Naive thymus-derived CD8-positive, alpha-beta T cell (primary cell): ENCODE results near the gene MOCS1. TPM values are rescaled to one million over a fixed set of nuclear protein-coding genes. Genes with fewer than 3 reads are reported as not detected.

Experiments
- ATAC-seq, 2 donors: fragments of 150-1000 bp; cut with Tn5 transposase in 1 of 2; sonication (Bioruptor Pico), chemical (Tn5 transposase) in 1 of 2; 1 replicate in 1 of 2; 2 replicates in 1 of 2; pipeline ENCODE4 v1.10.0; 2021; ENCODE audit warnings: mild to moderate bottlenecking in 2 of 2, moderate library complexity in 2 of 2
- POLR2A ChIA-PET: fragments of 350-600 bp; sonication (Branson Sonifier 250); formaldehyde crosslinking; loops from one replicate; lab custom pipeline; 2021; ENCODE audit warnings: antibody characterized with exemption; lab: Charles Lee
- DNase-seq, 10 donors: peaks; one replicate each; pipeline versions ENCODE4 v3.0.0 to v3.0.0-alpha.2; 2020 to 2022
- H3K27ac Mint-ChIP-seq, 10 donors: one replicate each; pipeline ENCODE4 v1.8.0; 2020 to 2022; ENCODE audit warnings: mild to moderate bottlenecking in 10 of 10, mixed read lengths in 10 of 10, moderate library complexity in 4 of 10, inconsistent platforms in 1 of 10
- H3K27me3 Mint-ChIP-seq, 5 donors: one replicate each; pipeline ENCODE4 v1.8.0; 2021 to 2022; ENCODE audit warnings: mixed read lengths in 5 of 5
- H3K36me3 Mint-ChIP-seq, 3 donors: one replicate each; pipeline ENCODE4 v1.8.0; 2020 to 2022; ENCODE audit warnings: mixed read lengths in 3 of 3, mild to moderate bottlenecking in 2 of 3, inconsistent platforms in 1 of 3
- H3K4me1 Mint-ChIP-seq, 4 donors: one replicate each; pipeline ENCODE4 v1.8.0; 2021 to 2022; ENCODE audit warnings: mixed read lengths in 4 of 4
- H3K4me3 Mint-ChIP-seq, 10 donors: one replicate each; pipeline ENCODE4 v1.8.0; 2020 to 2022; ENCODE audit warnings: mild to moderate bottlenecking in 10 of 10, mixed read lengths in 10 of 10, moderate library complexity in 6 of 10, inconsistent platforms in 1 of 10
- H3K9me3 Mint-ChIP-seq, 9 donors: one replicate each; pipeline ENCODE4 v1.8.0; 2020 to 2022; ENCODE audit warnings: mixed read lengths in 9 of 9, mild to moderate bottlenecking in 3 of 9, inconsistent platforms in 1 of 9, moderate library complexity in 1 of 9
- polyA plus RNA-seq, 3 donors: library from polyadenylated mRNA; unstranded; fragments of 300-500 nt; fragmentation: Illumina TruSeq; gene quantifications; one replicate each; pipeline ENCODE4 v1.2.3, GENCODE V29; 2021
- total RNA-seq, 8 experiments: library from RNA in 2 of 8; stranded (reverse) in 2 of 8; gene quantifications; one replicate each; pipeline ENCODE4 v1.2.3 and lab custom pipeline; 2021 to 2026

Gene MOCS1
- total and polyA plus RNA-seq, 5 experiments from 2014 or later = 0.92 to 3.4 (median 2.2) TPM

- Mint-ChIP-seq H3K27ac (peak overlapping the region in 2 of 10 donors; percentile 32 to 51), H3K4me1 (peaks cover 10 to 37% (median 25%) of the 10 kb centered on the region in 4 donors), H3K9me3 (peaks cover 0 to 4% (median 0%) of the 10 kb centered on the region in 9 donors), H3K27me3 (peaks cover 0 to 3% (median 0%) of the 10 kb centered on the region in 5 donors), H3K4me3 (no peak overlapping the region), H3K36me3 (peaks cover 0 to 3% (median 2%) of the 10 kb centered on the region in 3 donors)
- DNase-seq (no peak), ATAC-seq (no peak)
- POLR2A ChIA-PET = no interaction called here
Measured at GRCh38 chr6:39929733-39930461, 4.4 kb downstream of the MOCS1 start.

GRCh38 chr6:39929039-39929732 lies 5.1 kb downstream of the MOCS1 start:
- peak overlapping the region in 3 of 10 donors; percentile 12 to 32 (median 17) for H3K27ac Mint-ChIP-seq
- peaks cover 0 to 5% (median 2%) of the 10 kb centered on the region in 3 donors for H3K36me3 Mint-ChIP-seq
- no peak for DNase-seq
- no peak overlapping the region for H3K4me3 Mint-ChIP-seq
- no peak for ATAC-seq
- POLR2A ChIA-PET = no interaction called here
- peaks cover 0 to 4% (median 0%) of the 10 kb centered on the region in 9 donors for H3K9me3 Mint-ChIP-seq
- peaks cover 6 to 36% (median 24%) of the 10 kb centered on the region in 4 donors for H3K4me1 Mint-ChIP-seq
- H3K27me3 Mint-ChIP-seq = peaks cover 0 to 3% (median 0%) of the 10 kb centered on the region in 5 donors

- peaks cover 0 to 7% (median 2%) of the 10 kb centered on the region in 3 donors for H3K36me3 Mint-ChIP-seq
- H3K27me3 Mint-ChIP-seq = no peaks in the 10 kb centered on the region
Measured at GRCh38 chr6:39927159-39927558, 7.1 kb downstream of the MOCS1 start.

GRCh38 chr6:39926668-39927067 lies 7.6 kb downstream of the MOCS1 start:
- peaks cover 0 to 7% (median 2%) of the 10 kb centered on the region in 3 donors for H3K36me3 Mint-ChIP-seq
- H3K4me3 Mint-ChIP-seq = peak overlapping the region in 1 of 10 donors; percentile 29
- H3K4me1 Mint-ChIP-seq = peaks cover 6 to 34% (median 23%) of the 10 kb centered on the region in 4 donors
- DNase-seq (no peak), ATAC-seq (no peak)
- H3K9me3 Mint-ChIP-seq = peaks cover 0 to 4% (median 0%) of the 10 kb centered on the region in 9 donors
- H3K27ac Mint-ChIP-seq = peak overlapping the region in 4 of 10 donors; percentile 3 to 73 (median 46)
- H3K27me3 Mint-ChIP-seq = no peaks in the 10 kb centered on the region
- POLR2A ChIA-PET = interaction anchor here (0.5 kb wide), 1 partner anchor 50 kb away, joined by 3 read pairs; no protein-coding TSS in a partner anchor

More at GRCh38 chr6:39927159-39927558, 7.1 kb downstream of the MOCS1 start:
- Mint-ChIP-seq H3K9me3 (peaks cover 0 to 4% (median 0%) of the 10 kb centered on the region in 9 donors), H3K4me1 (peaks cover 6 to 37% (median 26%) of the 10 kb centered on the region in 4 donors), H3K4me3 (no peak overlapping the region), H3K27ac (peak overlapping the region in 1 of 10 donors; percentile 50)
- POLR2A ChIA-PET = no interaction called here
- ATAC-seq (no peak), DNase-seq (no peak)

- peak overlapping the region in 1 of 10 donors; percentile 8 for H3K4me3 Mint-ChIP-seq
- H3K4me1 Mint-ChIP-seq = peaks cover 9 to 37% (median 25%) of the 10 kb centered on the region in 4 donors
- ATAC-seq = no peak
- POLR2A ChIA-PET = no interaction called here
- H3K27me3 Mint-ChIP-seq = no peaks in the 10 kb centered on the region
- no peak for DNase-seq
- peaks cover 0 to 4% (median 0%) of the 10 kb centered on the region in 9 donors for H3K9me3 Mint-ChIP-seq
- H3K36me3 Mint-ChIP-seq = peaks cover 0 to 9% (median 2%) of the 10 kb centered on the region in 3 donors
- H3K27ac Mint-ChIP-seq = peak overlapping the region in 8 of 10 donors; percentile 3 to 84 (median 58)
Measured at GRCh38 chr6:39925931-39926290, 8.4 kb downstream of the MOCS1 start.

- Mint-ChIP-seq H3K36me3 (peaks cover 0 to 9% (median 2%) of the 10 kb centered on the region in 3 donors), H3K4me3 (no peak overlapping the region), H3K9me3 (peaks cover 0 to 4% (median 0%) of the 10 kb centered on the region in 9 donors), H3K4me1 (peaks cover 9 to 37% (median 25%) of the 10 kb centered on the region in 4 donors), H3K27me3 (no peaks in the 10 kb centered on the region), H3K27ac (peak overlapping the region in 3 of 10 donors; percentile 25 to 63 (median 30))
- ATAC-seq = no peak
- POLR2A ChIA-PET = no interaction called here
- DNase-seq = no peak
Measured at GRCh38 chr6:39925191-39925930, 8.9 kb downstream of the MOCS1 start.

- peaks cover 0 to 4% (median 0%) of the 10 kb centered on the region in 9 donors for H3K9me3 Mint-ChIP-seq
- peaks cover 9 to 36% (median 22%) of the 10 kb centered on the region in 4 donors for H3K4me1 Mint-ChIP-seq
- no peak overlapping the region for H3K4me3 Mint-ChIP-seq
- POLR2A ChIA-PET = no interaction called here
- peaks cover 0 to 9% (median 4%) of the 10 kb centered on the region in 3 donors for H3K36me3 Mint-ChIP-seq
- no peak for ATAC-seq
- peak overlapping the region in 1 of 10 donors; percentile 53 for H3K27ac Mint-ChIP-seq
- no peak for DNase-seq
- H3K27me3 Mint-ChIP-seq = no peaks in the 10 kb centered on the region
Measured at GRCh38 chr6:39924283-39924682, 10.0 kb downstream of the MOCS1 start.

GRCh38 chr6:39923861-39924260 lies 10.4 kb downstream of the MOCS1 start:
- no peak overlapping the region for H3K4me3 Mint-ChIP-seq
- H3K9me3 Mint-ChIP-seq = peaks cover 0 to 4% (median 0%) of the 10 kb centered on the region in 9 donors
- H3K4me1 Mint-ChIP-seq = peaks cover 9 to 32% (median 21%) of the 10 kb centered on the region in 4 donors
- peak overlapping the region in 5 of 10 donors; percentile 53 to 88 (median 68) for H3K27ac Mint-ChIP-seq
- DNase-seq (no peak), ATAC-seq (no peak)
- no peaks in the 10 kb centered on the region for H3K27me3 Mint-ChIP-seq
- peaks cover 0 to 9% (median 4%) of the 10 kb centered on the region in 3 donors for H3K36me3 Mint-ChIP-seq
- POLR2A ChIA-PET = interaction anchor here (0.9 kb wide), 1 partner anchor 11 kb away, joined by 3 read pairs; the partner anchor contains the start of gene MOCS1

GRCh38 chr6:39923394-39923793 lies 10.9 kb downstream of the MOCS1 start:
- Mint-ChIP-seq H3K27ac (peak overlapping the region in 4 of 10 donors; percentile 63 to 88 (median 70)), H3K4me3 (no peak overlapping the region), H3K4me1 (peaks cover 9 to 32% (median 21%) of the 10 kb centered on the region in 4 donors), H3K9me3 (peaks cover 0 to 4% (median 0%) of the 10 kb centered on the region in 9 donors), H3K36me3 (peaks cover 0 to 9% (median 4%) of the 10 kb centered on the region in 3 donors), H3K27me3 (no peaks in the 10 kb centered on the region)
- DNase-seq (no peak), ATAC-seq (no peak)
- POLR2A ChIA-PET = interaction anchor here (0.9 kb wide), 1 partner anchor 11 kb away, joined by 3 read pairs; the partner anchor contains the start of gene MOCS1

GRCh38 chr6:39922821-39923220 lies 11.4 kb downstream of the MOCS1 start:
- Mint-ChIP-seq H3K27ac (peak overlapping the region in 8 of 10 donors; percentile 13 to 88 (median 72)), H3K4me1 (peaks cover 9 to 32% (median 21%) of the 10 kb centered on the region in 4 donors), H3K4me3 (peak overlapping the region in 3 of 10 donors; percentile 1 to 14 (median 9)), H3K36me3 (peaks cover 0 to 12% (median 4%) of the 10 kb centered on the region in 3 donors), H3K27me3 (no peaks in the 10 kb centered on the region), H3K9me3 (peaks cover 0 to 4% (median 0%) of the 10 kb centered on the region in 9 donors)
- POLR2A ChIA-PET = no interaction called here
- DNase-seq (peak in 1 of 10 donors; percentile 5), ATAC-seq (peak in 1 of 2 donors; percentile 61)

GRCh38 chr6:39920157-39920556 lies 14.1 kb downstream of the MOCS1 start:
- H3K27me3 Mint-ChIP-seq = no peaks in the 10 kb centered on the region
- no peaks in the 10 kb centered on the region for H3K9me3 Mint-ChIP-seq
- H3K27ac Mint-ChIP-seq = no peak overlapping the region
- peaks cover 0 to 15% (median 9%) of the 10 kb centered on the region in 3 donors for H3K36me3 Mint-ChIP-seq
- no peak for ATAC-seq
- POLR2A ChIA-PET = no interaction called here
- H3K4me3 Mint-ChIP-seq = no peak overlapping the region
- no peak for DNase-seq
- H3K4me1 Mint-ChIP-seq = peaks cover 7 to 23% (median 15%) of the 10 kb centered on the region in 4 donors

- H3K36me3 Mint-ChIP-seq = peaks cover 0 to 16% (median 13%) of the 10 kb centered on the region in 3 donors
- H3K4me1 Mint-ChIP-seq = peaks cover 7 to 23% (median 14%) of the 10 kb centered on the region in 4 donors
- no peak overlapping the region for H3K27ac Mint-ChIP-seq
- H3K4me3 Mint-ChIP-seq = no peak overlapping the region
- POLR2A ChIA-PET = no interaction called here
- DNase-seq (no peak), ATAC-seq (no peak)
- no peaks in the 10 kb centered on the region for H3K9me3 Mint-ChIP-seq
- H3K27me3 Mint-ChIP-seq = no peaks in the 10 kb centered on the region
Measured at GRCh38 chr6:39918831-39919230, 15.4 kb downstream of the MOCS1 start.
